Fibroblast of the aortic adventitia (primary cell): ENCODE data around the gene TFF1. TPM values are rescaled to one million over a fixed set of nuclear protein-coding genes. Genes with fewer than 3 reads are reported as not detected.
A peak's percentile ranks its signal among the peaks of the same experiment; 100 is the strongest.

ENCODE experiments used
- DNase-seq: peaks from one replicate; pipeline ENCODE4 v3.0.0-alpha.2; 2010; ENCODE audit warnings: low read depth
- H3K4me3 ChIP-seq: 2 replicates; pipeline ENCODE4 v1.5.1; 2011; ENCODE audit warnings: low read depth, mild to moderate bottlenecking, control low read depth, low read length, moderate library complexity
- CTCF ChIP-seq: IDR thresholded peaks from 2 replicates; pipeline ENCODE4 v1.5.1; 2011; ENCODE audit warnings: mild to moderate bottlenecking, low read length, control low read depth, inconsistent platforms; ENCODE audit not compliant: insufficient read depth
- total RNA-seq: library from RNA; depleted of rRNA; stranded (reverse); fragments of >200 nt; gene quantifications from 2 replicates; pipeline ENCODE4 v1.2.3, GENCODE V29; 2012; ENCODE audit warnings: low replicate concordance

Gene TFF1
- total RNA-seq: not detected in 2 replicates

GRCh38 chr21:42366292-42367010 lies at the start of gene TFF1:
Gene TFF1 (minus strand): TSS chr21:42366535. CDS start chr21:42366495, 40 bp downstream.
- H3K4me3 ChIP-seq: no peak within 1 kb of the TSS
- TF ChIP-seq CTCF: no peak
- no peak for DNase-seq

- TF ChIP-seq CTCF: no peak
- peak; percentile 7 for DNase-seq
- no peak overlapping the region for H3K4me3 ChIP-seq
These were observed 48.8 kb upstream of the TFF1 start for GRCh38 chr21:42414928-42415769.

- no peak overlapping the region for H3K4me3 ChIP-seq
- no peak for DNase-seq
- no peak for TF ChIP-seq CTCF
These were observed 48.2 kb upstream of the TFF1 start for GRCh38 chr21:42414553-42414927.

DNA sequence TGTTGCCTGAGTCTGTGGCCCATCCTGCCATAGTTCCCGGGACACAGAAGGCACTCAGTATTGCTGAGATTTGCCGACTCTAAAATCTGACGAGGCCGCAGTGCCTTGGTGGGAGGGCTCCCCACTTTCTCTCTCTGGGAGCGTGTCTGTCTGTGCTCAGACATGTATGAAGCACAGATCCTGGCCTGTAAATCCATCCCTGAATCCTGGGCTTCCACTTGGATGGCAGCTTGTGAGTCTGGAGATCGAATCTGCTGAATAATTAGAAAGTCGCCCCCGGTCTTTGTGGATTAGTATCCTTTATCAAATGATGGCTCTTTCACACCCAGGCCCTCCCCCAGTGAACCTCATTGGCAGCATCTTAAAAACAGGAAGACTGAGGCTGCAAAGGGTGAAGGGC lies 47.7 kb upstream of the TFF1 start:
- no peak overlapping the region for H3K4me3 ChIP-seq

DNA sequence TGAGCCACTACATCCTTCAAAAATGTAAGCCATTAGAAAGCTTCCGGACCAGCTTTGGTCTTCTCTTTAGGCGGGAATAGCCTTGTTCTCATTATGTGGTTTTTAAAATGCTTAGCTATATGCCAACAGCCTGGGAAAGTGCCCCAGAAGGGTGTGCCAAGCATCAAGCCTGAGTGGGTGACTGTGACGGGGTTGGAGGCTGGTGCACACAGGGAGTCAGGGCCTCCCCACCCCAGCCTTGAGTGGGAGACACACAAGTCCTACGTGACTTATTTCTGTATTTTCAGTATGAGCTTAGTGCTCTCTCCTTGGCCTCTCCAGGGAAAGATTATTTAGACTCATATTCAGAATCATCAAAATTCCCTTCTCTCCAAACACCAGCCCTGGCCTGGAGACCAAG lies 47.2 kb upstream of the TFF1 start:
- no peak overlapping the region for H3K4me3 ChIP-seq
- no peak for TF ChIP-seq CTCF
- DNase-seq: no peak

More for the DNA sequence above, 47.7 kb upstream of the TFF1 start:
- no peak for TF ChIP-seq CTCF
- DNase-seq: no peak

- H3K4me3 ChIP-seq: no peak overlapping the region
- DNase-seq: no peak
- no peak for TF ChIP-seq CTCF
These were observed 46.8 kb upstream of the TFF1 start for GRCh38 chr21:42413093-42413492.
